Measurements from ENCODE around the gene HCFC2. TPM values are rescaled to one million over a fixed set of nuclear protein-coding genes. Genes with fewer than 3 reads are reported as not detected.

The HCFC2 gene
- total RNA-seq, 2 experiments from 2014 or later: 11.2 to 15.1 TPM

GRCh38 chr12:104058802-104059201, 5.5 kb upstream of the HCFC2 start:
- H3K4me3 Mint-ChIP-seq: no peak overlapping the region
- no peaks in the 10 kb centered on the region for H3K36me3 ChIP-seq (ENCODE audit: insufficient read depth, low read length)
- H3K9me3 Mint-ChIP-seq: no peaks in the 10 kb centered on the region
- no peak for DNase-seq
- CTCF ChIA-PET: interaction anchor here (1.2 to 3.1 kb wide), 5 partner anchors 17 to 53 kb away, joined by 3 to 18 read pairs (median 4); no protein-coding TSS in a partner anchor
- H3K9me3 ChIP-seq (ENCODE audit: control insufficient read depth in 1 of 2, insufficient read depth in 1 of 2, low read length in 2 of 2): no peaks in the 10 kb centered on the region
- peaks cover 6% of the 10 kb centered on the region for H3K4me1 ChIP-seq (ENCODE audit: insufficient read depth, low read length)
- no peak overlapping the region for H3K27ac Mint-ChIP-seq
- H3K27ac ChIP-seq (ENCODE audit: low read depth in 1 of 2, low read length in 2 of 2): no peak overlapping the region
- no peaks in the 10 kb centered on the region for H3K36me3 Mint-ChIP-seq (ENCODE audit: low read depth)
- intact Hi-C loops (cut with DNase I, micrococcal nuclease): loop anchor here in 1 of 2 experiments (5.0 kb wide), 1 partner anchor 298 kb away; no protein-coding TSS in a partner anchor
- H3K27me3 ChIP-seq (ENCODE audit: control insufficient read depth in 1 of 2, insufficient read depth in 2 of 2, low read length in 2 of 2): peaks cover 0 to 2% of the 10 kb centered on the region in 2 experiments
- ATAC-seq (ENCODE audit: poor library complexity): no peak
- TF ChIP-seq CTCF (IDR thresholded peaks at IDR 0.05): no peak
- peaks cover 36% of the 10 kb centered on the region for H3K27me3 Mint-ChIP-seq
- H3K4me1 Mint-ChIP-seq (ENCODE audit: low read depth): peaks cover 4% of the 10 kb centered on the region
- no peak overlapping the region for H3K4me3 ChIP-seq (ENCODE audit: low read length)
- POLR2A ChIA-PET: interaction anchor here (2.3 kb wide), 1 partner anchor 50 kb away, joined by 7 read pairs; no protein-coding TSS in a partner anchor

GRCh38 chr12:104059963-104060362, 4.4 kb upstream of the HCFC2 start:
- Mint-ChIP-seq H3K36me3 (ENCODE audit: low read depth) (peaks cover 2% of the 10 kb centered on the region), H3K27me3 (peaks cover 25% of the 10 kb centered on the region), H3K27ac (no peak overlapping the region), H3K4me3 (no peak overlapping the region), H3K4me1 (ENCODE audit: low read depth) (peaks cover 5% of the 10 kb centered on the region), H3K9me3 (no peaks in the 10 kb centered on the region)
- H3K4me1 ChIP-seq (ENCODE audit: insufficient read depth, low read length): peaks cover 9% of the 10 kb centered on the region
- no peak overlapping the region for H3K27ac ChIP-seq (ENCODE audit: low read depth in 1 of 2, low read length in 2 of 2)
- no peaks in the 10 kb centered on the region for H3K36me3 ChIP-seq (ENCODE audit: insufficient read depth, low read length)
- ATAC-seq (ENCODE audit: poor library complexity): no peak
- no peak for TF ChIP-seq CTCF (IDR thresholded peaks at IDR 0.05)
- intact Hi-C loops (cut with DNase I, micrococcal nuclease): loop anchor here (5.0 to 10.0 kb wide), 6 partner anchors 93 to 1045 kb away; partner anchors contain the start of genes TDG (in 2 of the 2), EID3 (in 1 of the 2), NT5DC3 (in 1 of the 2) and WASHC4 (in 1 of the 2)
- peaks cover 0 to 2% of the 10 kb centered on the region in 2 experiments for H3K27me3 ChIP-seq (ENCODE audit: control insufficient read depth in 1 of 2, insufficient read depth in 2 of 2, low read length in 2 of 2)
- DNase-seq: no peak
- ChIA-PET POLR2A (no interaction called here), CTCF (interaction anchor here (1.4 to 3.1 kb wide), 2 partner anchors 49 kb away, joined by 4 to 18 read pairs; no protein-coding TSS in a partner anchor)
- no peaks in the 10 kb centered on the region for H3K9me3 ChIP-seq (ENCODE audit: control insufficient read depth in 1 of 2, insufficient read depth in 1 of 2, low read length in 2 of 2)
- H3K4me3 ChIP-seq (ENCODE audit: low read length): no peak overlapping the region

GRCh38 chr12:104060791-104061190, 3.5 kb upstream of the HCFC2 start:
- peaks cover 16% of the 10 kb centered on the region for H3K27me3 Mint-ChIP-seq
- no peak for ATAC-seq (ENCODE audit: poor library complexity)
- peaks cover 14% of the 10 kb centered on the region for H3K4me1 Mint-ChIP-seq (ENCODE audit: low read depth)
- ChIA-PET POLR2A (no interaction called here), CTCF (interaction anchor here (1.4 kb wide), 1 partner anchor 48 kb away, joined by 4 read pairs; no protein-coding TSS in a partner anchor)
- H3K4me3 Mint-ChIP-seq: no peak overlapping the region
- H3K9me3 Mint-ChIP-seq: no peaks in the 10 kb centered on the region
- no peak overlapping the region for H3K27ac Mint-ChIP-seq
- intact Hi-C loops (cut with DNase I, micrococcal nuclease): loop anchor here (5.0 to 10.0 kb wide), 5 partner anchors 93 to 1044 kb away; partner anchors contain the start of genes TDG (in 2 of the 2), EID3 (in 1 of the 2), NT5DC3 (in 1 of the 2) and WASHC4 (in 1 of the 2)
- no peak overlapping the region for H3K27ac ChIP-seq (ENCODE audit: low read depth in 1 of 2, low read length in 2 of 2)
- no peaks in the 10 kb centered on the region for H3K9me3 ChIP-seq (ENCODE audit: control insufficient read depth in 1 of 2, insufficient read depth in 1 of 2, low read length in 2 of 2)
- no peak for TF ChIP-seq CTCF (IDR thresholded peaks at IDR 0.05)
- H3K4me3 ChIP-seq (ENCODE audit: low read length): no peak overlapping the region
- DNase-seq: no peak
- no peaks in the 10 kb centered on the region for H3K36me3 ChIP-seq (ENCODE audit: insufficient read depth, low read length)
- H3K36me3 Mint-ChIP-seq (ENCODE audit: low read depth): peaks cover 8% of the 10 kb centered on the region
- peaks cover 0 to 2% of the 10 kb centered on the region in 2 experiments for H3K27me3 ChIP-seq (ENCODE audit: control insufficient read depth in 1 of 2, insufficient read depth in 2 of 2, low read length in 2 of 2)
- peaks cover 17% of the 10 kb centered on the region for H3K4me1 ChIP-seq (ENCODE audit: insufficient read depth, low read length)

All from CD4-positive, alpha-beta T cell (primary cell).